HG03097 (cell line): ENCODE results near the gene PNISR.

ENCODE experiments used
- ATAC-seq: cut with Tn5 transposase; IDR thresholded peaks from one replicate; pipeline ENCODE4 v1.9.1; 2021; ENCODE audit not compliant: unreplicated experiment, low FRiP score

PNISR gene

GRCh38 chr6:99407076-99407475 is 18.0 kb downstream of the PNISR start:
- no peak for ATAC-seq

- no peak for ATAC-seq
These were observed 22.7 kb downstream of the PNISR start for GRCh38 chr6:99402448-99402847.

- no peak for ATAC-seq
These were observed 27.8 kb downstream of the PNISR start for GRCh38 chr6:99397287-99397686.

- peak; percentile 62 for ATAC-seq
These were observed 31.2 kb downstream of the PNISR start, which contains the start of gene COQ3 for GRCh38 chr6:99393698-99394531. Gene COQ3, minus strand, starts transcription at chr6:99394195. Its CDS starts 16 bp downstream, at chr6:99394179.

GRCh38 chr6:99393366-99393697 is 31.8 kb downstream of the PNISR start:
- ATAC-seq = peak; percentile 16

GRCh38 chr6:99390896-99391295 is 34.2 kb downstream of the PNISR start:
- ATAC-seq = no peak

- no peak for ATAC-seq
These were observed 40.6 kb downstream of the PNISR start for GRCh38 chr6:99384507-99384906.

GRCh38 chr6:99378636-99379035 is 46.5 kb downstream of the PNISR start:
- no peak for ATAC-seq

GRCh38 chr6:99369533-99369932 is 55.6 kb downstream of the PNISR start:
- no peak for ATAC-seq

GRCh38 chr6:99366852-99367251 is 58.3 kb downstream of the PNISR start:
- no peak for ATAC-seq

GRCh38 chr6:99364026-99364425 is 61.1 kb downstream of the PNISR start:
- ATAC-seq = peak; percentile 59

GRCh38 chr6:99362678-99363268 is 62.3 kb downstream of the PNISR start:
- ATAC-seq = no peak

GRCh38 chr6:99359800-99360199 is 65.3 kb downstream of the PNISR start:
- no peak for ATAC-seq

- ATAC-seq = no peak
These were observed 68.5 kb downstream of the PNISR start for GRCh38 chr6:99356641-99357040.

- no peak for ATAC-seq
These were observed 70.1 kb downstream of the PNISR start for GRCh38 chr6:99354983-99355382.

- no peak for ATAC-seq
These were observed 72.0 kb downstream of the PNISR start for GRCh38 chr6:99353126-99353525.

- no peak for ATAC-seq
These were observed 74.5 kb downstream of the PNISR start for GRCh38 chr6:99350573-99350972.

- ATAC-seq = no peak
These were observed 75.7 kb downstream of the PNISR start, which contains the start of gene FAXC for GRCh38 chr6:99349171-99350141. Gene FAXC, minus strand, starts transcription at chr6:99349674. Its CDS starts 302 bp downstream, at chr6:99349372.

- no peak for ATAC-seq
These were observed 76.6 kb downstream of the PNISR start for GRCh38 chr6:99348288-99349170.
